Left renal cortex interstitium (tissue), 4 donors: Measurements from ENCODE around the gene UGT8. TPM values are rescaled to one million over a fixed set of nuclear protein-coding genes. Genes with fewer than 3 reads are reported as not detected.
"Not testable (repeated sequence)": the region's sequence is repeated elsewhere in the genome, so short reads cannot be mapped to it uniquely, and the experiment has no call there.

Experiments
- DNase-seq, 4 donors: peaks; one replicate each; pipeline ENCODE4 v3.0.0-alpha.2; 2013; ENCODE audit warnings: low read depth in 4 of 4, low spot score in 2 of 4, missing footprints in 1 of 4
- polyA plus RNA-seq, 4 donors: library from polyadenylated mRNA; unstranded; fragments of 120-200 nt; gene quantifications; one replicate each; pipeline ENCODE4 v1.2.1, GENCODE V29; 2013; ENCODE audit not compliant: insufficient read length in 4 of 4

UGT8 gene
- polyA plus RNA-seq, 4 donors: 43.7 to 65.4 (median 54.9) TPM

DNA sequence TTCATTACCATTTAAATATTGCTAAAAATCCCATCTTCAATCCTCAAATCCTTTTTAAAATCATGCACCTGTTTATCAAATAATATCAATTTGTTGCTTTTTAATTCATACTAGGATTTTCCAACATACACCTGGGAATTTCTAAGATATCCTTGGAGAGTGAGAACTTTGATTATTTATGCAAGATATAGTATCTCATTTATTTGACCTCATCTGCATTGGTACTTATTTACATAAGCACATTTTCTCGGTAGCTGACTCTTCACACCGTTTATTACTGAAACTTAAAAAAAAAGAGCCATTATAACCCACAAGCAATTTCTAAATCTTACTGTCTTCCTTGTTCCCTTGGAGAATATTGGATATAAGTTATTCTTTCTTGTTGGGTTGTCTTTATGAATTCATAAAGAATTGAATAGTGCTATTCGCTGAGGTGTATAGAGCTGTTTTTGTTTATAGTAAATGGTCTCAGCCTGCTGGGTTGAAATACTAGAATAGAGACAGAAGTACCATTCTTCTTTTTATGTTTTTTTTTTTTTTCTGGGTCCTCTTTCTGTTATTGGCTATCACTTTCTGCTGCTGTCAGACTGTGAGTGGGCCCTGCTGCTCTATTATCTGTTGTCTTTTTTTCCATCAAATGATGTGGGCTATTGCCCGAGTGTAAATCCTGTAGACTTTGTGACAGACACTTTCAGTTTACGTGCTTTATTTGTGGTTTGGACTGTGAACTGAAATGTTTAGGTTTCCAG lies 2.9 kb downstream of the UGT8 start:
- no peak for DNase-seq

DNA sequence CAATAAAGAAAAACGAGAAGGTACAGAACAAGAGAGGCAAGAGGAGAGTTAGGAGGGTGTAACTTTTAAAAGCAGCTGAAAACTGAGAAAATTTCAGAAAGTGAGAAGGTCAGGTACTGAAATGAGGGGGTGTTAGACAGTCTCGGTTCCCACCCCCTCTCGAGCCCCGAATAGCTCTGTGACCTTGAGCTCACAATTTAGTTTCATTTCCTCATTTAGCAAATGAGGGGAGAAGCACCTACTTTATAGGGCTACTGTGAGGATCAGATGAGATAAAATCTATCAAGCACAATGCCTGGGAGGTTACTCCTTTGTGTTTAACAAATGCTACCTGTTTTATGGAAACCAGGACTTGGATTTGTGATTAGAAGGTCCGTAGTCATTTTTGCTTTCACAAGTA lies 4.9 kb downstream of the UGT8 start:
- no peak for DNase-seq

DNA sequence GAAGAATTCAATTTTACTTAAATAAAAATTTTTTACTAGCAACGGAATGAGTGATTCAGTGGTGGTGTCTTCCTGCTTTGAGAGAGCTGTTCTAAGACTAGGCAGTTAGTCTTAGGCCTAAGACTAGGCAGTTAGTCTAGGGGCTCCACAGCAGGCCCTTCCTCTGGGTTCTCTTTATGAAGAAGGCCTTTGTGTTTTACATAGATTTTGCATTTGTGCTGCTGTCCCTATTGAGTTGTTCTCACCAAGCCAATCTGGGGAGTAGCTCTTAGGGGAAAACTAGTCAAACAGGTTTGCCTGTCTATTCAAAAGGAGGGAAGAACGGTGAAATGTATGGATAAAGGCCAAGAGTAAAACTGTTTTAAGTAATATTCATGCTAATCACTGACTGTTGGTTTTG lies 7.6 kb downstream of the UGT8 start:
- DNase-seq: no peak

DNA sequence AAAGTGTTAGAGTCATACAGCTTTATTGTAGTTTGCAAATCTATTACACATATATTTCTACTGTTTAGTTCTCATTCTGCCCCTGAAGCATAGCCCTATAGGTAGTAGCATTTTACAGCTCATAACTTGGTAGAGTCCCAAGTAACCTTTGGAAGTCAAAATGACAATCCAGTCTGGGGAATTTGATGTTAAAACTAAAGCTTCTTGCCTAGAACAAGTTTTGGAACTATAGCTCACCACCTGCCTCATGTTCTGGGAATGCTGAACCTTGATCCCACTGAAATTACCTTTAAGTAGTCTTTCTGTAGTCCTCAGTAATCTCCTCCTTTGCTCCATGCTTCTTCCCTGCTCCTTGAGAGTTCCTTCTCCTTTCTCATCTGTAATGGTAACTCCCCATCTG lies 8.4 kb downstream of the UGT8 start:
- no peak for DNase-seq

- no peak for DNase-seq
Observed at GRCh38 chr4:114613560-114613959, 15.0 kb downstream of the UGT8 start.

DNA sequence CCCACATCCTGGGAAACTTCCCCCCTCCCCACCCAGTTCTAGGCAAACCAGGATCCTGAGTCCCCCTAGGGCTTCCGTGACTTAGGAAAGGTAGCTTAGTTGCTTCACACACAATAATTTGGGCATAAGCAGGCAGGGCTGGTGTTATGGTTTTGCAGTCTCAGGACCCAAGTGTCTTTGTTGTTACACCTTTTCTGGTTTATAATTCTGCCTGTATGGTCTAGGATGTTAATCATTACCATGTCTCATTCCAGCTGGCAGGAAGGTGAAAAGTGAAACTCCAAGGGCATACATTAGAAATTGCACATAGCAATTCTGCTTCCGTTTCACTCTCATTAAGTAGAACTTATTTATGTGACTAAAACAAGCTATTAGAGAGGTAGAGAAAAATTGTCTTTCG lies 16.8 kb downstream of the UGT8 start:
- DNase-seq: peak in 2 of 4 donors; percentile 32 to 56

DNA sequence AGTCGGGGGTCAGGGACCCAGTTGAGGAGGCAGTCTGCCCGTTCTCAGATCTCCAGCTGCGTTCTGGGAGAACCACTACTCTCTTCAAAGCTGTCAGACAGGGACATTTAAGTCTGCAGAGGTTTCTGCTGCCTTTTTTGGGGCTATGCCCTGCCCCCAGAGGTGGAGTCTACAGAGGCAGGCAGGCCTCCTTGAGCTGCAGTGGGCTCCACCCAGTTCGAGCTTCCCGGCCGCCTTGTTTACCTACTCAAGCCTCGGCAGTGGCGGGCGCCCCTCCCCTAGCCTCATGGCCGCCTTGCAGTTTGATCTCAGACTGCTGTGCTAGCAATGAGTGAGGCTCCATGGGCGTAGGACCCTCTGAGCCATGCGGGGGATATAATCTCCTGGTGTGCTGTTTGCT lies 17.4 kb downstream of the UGT8 start:
- not testable (repeated sequence) for DNase-seq

DNA sequence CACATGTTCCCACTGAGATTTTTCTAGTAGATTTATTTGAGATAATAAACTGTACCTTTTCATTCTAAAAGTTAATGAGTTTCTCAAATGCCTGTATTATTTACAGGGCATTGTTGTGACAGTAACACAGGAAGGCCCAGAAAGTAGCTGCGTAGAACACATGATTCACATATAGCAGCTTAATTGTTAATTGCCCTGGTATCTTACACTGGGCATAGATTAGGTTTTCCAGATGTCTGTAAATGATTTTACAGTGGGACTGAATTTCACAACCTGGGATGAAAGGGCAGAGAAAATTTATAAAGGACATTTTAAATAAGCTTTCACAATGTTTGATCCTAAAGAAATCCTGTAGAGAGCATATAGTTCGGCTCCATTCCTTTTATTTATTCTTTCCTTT lies 27.6 kb downstream of the UGT8 start:
- no peak for DNase-seq

GRCh38 chr4:114636192-114636935 lies 37.8 kb downstream of the UGT8 start:
- DNase-seq: no peak

- DNase-seq: no peak
Observed at GRCh38 chr4:114642173-114642780, 43.7 kb downstream of the UGT8 start.

DNA sequence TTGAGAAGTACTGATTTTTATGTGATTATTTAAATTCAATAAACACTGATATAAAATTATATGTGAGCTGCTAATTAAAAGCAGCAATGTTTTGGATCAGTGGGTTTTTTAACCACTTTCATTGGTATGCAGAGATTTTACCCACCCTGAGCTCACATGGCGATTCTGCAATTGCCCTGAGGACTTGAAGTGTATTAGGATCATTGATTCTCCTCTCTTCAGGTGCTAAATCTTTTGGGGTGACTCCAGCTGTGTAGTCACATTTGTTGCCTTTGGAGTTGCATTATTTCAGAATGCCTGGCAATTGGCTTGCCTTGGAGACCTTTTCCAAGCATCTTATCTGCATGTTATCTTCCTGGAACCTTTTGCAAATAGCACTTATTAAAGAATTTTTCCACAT lies 51.3 kb downstream of the UGT8 start:
- DNase-seq: no peak

DNA sequence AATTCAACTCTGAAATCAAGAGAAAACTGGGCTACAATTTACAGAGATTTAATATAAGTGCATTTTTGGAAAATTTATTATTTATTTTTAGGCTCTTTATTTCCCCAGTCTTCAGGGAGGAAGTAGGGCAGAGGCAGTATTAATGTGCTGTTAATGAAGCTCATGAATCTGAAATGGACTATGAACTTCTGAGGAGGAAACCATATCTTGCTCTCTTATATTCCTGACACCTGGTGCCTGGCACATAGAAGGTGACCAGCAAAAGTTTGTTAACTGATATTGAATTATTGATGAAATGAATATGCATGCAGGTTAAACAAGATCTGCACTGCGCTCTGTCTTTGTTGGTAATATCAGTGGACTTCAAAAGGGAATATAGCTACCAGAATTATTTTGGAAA lies 55.1 kb downstream of the UGT8 start:
- no peak for DNase-seq

- no peak for DNase-seq
Observed at GRCh38 chr4:114654592-114654991, 56.0 kb downstream of the UGT8 start.

DNA sequence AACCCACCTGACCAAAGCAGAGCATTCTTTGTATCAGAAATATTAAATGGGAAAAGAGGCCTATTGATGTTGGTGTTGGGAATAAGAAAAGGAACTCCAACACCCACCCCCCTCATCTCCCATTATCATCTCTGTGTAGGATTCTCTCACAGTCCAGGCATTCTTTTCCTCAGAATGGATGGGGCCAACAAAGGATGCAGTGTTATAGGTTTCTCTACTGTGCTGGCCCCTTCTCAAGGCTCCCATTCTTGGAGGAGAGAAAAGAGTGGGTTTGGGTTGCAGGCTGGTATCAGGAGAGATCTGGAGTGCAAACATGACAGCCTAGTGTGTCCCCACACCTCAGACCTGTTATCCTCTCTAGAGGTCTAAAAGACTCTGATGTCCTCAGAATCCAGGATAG lies 59.6 kb downstream of the UGT8 start:
- no peak for DNase-seq

GRCh38 chr4:114658776-114659175 lies 60.2 kb downstream of the UGT8 start:
- DNase-seq: no peak

DNA sequence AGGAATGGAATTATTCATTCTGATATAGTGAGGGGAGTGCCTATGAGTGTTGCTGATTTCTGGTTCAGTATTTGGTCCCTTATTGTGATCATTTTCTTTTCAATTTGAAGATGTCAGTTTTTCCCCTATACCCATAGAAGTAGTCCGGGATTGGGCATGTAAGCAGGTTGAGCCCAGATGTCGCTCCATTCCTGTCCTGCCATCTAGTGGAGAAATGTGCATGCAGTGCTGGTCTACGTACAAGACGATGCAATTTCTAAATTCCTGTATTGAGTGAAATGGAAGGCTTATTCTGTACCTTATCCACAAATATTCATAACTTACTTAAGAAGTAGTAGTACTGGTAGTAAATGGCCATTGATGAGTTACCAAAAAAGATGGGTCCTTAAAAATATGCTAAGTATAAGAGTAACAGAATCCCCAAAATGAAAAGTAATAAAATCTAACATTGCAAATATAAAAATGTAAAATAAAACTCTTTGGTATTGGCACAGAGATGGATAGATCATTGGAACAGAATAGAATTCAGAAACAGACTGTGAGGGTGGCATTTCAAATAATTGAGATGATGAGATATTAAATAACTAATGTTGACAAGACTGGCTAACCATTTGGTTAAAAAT lies 60.9 kb downstream of the UGT8 start:
- peak in 3 of 4 donors; percentile 36 to 68 (median 37) for DNase-seq

DNA sequence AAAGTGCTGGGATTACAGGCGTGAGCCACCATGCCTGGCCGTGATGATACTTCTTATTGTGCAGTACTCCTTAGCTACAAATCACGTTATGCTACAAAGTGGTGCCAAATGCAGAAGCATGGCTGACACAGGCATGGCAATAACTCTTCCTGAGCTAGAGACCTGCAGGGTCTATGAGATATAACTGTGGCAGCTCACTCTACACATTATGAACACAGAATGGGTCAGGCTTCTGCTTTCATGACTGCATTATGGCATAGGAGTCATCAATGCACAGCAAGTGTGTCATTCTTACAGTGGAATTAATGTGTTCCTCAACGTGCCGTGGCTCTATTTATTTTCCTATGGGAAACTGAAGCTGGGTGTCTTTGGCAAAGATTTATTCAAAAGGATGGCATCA lies 64.5 kb downstream of the UGT8 start:
- DNase-seq: no peak

GRCh38 chr4:114668577-114668976 lies 70.0 kb downstream of the UGT8 start:
- no peak for DNase-seq

DNA sequence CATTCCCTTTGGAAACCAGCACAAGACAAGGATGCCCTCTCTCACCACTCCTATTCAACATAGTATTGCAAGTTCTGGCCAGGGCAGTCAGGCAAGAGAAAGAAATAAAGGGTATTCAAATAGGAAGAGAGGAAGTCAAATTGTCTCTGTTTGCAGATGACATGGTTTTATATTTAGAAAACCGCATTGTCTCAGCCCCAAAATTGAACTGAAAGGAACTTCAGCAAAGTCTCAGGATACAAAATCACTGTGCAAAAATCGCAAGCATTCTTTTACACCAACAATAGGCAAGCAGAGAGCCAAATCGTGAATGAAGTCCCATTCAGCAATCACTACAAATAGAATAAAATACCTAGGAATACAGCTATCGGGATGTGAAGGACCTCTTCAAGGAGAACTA lies 72.1 kb downstream of the UGT8 start:
- DNase-seq: not testable (repeated sequence)

- no peak for DNase-seq
Observed at GRCh38 chr4:114673306-114673705, 74.7 kb downstream of the UGT8 start.

DNA sequence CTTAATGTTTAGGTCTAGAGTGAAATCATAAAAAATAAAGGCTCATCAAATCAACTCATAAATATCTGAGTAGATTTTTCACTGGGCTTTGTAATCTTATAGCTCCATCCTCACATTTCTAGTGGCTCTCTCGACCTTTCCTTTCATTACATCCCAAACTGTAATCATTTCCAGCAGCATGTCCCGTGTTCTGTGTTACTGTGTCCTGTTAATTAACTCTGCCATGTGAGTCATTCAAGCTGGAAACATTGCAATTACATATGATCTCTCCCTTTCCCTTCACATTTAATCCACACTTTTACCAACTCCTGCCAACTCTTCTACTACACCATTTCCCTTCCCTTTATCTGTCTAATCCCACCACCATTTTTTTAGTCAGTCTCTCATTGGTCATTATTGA lies 75.5 kb downstream of the UGT8 start:
- DNase-seq: no peak
